ENCODE data around the gene OCA2. TPM values are rescaled to one million over a fixed set of nuclear protein-coding genes. Genes with fewer than 3 reads are reported as not detected.

Gene OCA2
- total RNA-seq, 1 experiment from 2014 or later = 0.13 TPM

DNA sequence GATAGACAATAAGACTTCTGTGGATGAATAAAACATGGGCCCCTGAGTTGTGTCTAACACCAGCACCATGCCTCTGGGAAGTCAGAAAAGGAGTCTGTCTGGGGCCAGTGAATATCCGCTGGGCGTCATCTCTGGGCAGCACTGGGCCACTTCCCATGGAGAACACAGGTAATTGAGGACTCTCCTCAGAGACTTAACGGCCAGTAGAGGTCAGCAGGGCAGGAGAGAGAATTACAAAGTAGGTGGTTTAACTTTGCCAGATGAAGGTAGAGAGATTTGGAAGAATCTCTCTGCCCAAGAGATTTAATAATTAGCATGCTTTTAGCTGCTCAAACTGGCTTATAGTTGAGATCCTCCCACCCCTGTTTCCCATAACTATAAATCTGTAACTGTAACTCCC, 65.7 kb downstream of the OCA2 start:
- BruUV-seq (replicated peaks) = no TSS peak
- ATAC-seq = no peak
- in situ Hi-C loops (cut with HindIII; ENCODE audit: low pct_unique_long_range_greater_than_20kb, low sequenced_read_pairs) (no loop called here), intact Hi-C loops (cut with micrococcal nuclease; ENCODE audit: unreplicated experiment) (no loop called here)
- Histone ChIP-seq H3K36me3 (ENCODE audit: control insufficient read depth, insufficient read depth, low read length) (no peaks in the 10 kb centered on the region), H3K4me3 (ENCODE audit: low read depth in 2 of 2, low read length in 2 of 2) (no peak overlapping the region), H3K9me3 (ENCODE audit: control insufficient read depth, insufficient read depth, low read depth, low read length) (no peaks in the 10 kb centered on the region), H3K27ac (ENCODE audit: low read length) (no peak overlapping the region), H3K27me3 (ENCODE audit: control insufficient read depth, insufficient read depth, low read length) (no peaks in the 10 kb centered on the region), H3K4me1 (ENCODE audit: control insufficient read depth, insufficient read depth, low read length) (no peaks in the 10 kb centered on the region)
- DNase-seq (ENCODE audit: low read depth, low spot score) = no peak
- ChIA-PET POLR2A (no interaction called here), CTCF (no interaction called here)
- TF ChIP-seq, protein P1, sequence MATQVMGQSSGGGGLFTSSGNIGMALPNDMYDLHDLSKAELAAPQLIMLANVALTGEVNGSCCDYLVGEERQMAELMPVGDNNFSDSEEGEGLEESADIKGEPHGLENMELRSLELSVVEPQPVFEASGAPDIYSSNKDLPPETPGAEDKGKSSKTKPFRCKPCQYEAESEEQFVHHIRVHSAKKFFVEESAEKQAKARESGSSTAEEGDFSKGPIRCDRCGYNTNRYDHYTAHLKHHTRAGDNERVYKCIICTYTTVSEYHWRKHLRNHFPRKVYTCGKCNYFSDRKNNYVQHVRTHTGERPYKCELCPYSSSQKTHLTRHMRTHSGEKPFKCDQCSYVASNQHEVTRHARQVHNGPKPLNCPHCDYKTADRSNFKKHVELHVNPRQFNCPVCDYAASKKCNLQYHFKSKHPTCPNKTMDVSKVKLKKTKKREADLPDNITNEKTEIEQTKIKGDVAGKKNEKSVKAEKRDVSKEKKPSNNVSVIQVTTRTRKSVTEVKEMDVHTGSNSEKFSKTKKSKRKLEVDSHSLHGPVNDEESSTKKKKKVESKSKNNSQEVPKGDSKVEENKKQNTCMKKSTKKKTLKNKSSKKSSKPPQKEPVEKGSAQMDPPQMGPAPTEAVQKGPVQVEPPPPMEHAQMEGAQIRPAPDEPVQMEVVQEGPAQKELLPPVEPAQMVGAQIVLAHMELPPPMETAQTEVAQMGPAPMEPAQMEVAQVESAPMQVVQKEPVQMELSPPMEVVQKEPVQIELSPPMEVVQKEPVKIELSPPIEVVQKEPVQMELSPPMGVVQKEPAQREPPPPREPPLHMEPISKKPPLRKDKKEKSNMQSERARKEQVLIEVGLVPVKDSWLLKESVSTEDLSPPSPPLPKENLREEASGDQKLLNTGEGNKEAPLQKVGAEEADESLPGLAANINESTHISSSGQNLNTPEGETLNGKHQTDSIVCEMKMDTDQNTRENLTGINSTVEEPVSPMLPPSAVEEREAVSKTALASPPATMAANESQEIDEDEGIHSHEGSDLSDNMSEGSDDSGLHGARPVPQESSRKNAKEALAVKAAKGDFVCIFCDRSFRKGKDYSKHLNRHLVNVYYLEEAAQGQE (IDR thresholded peaks at IDR 0.05; ENCODE audit: insufficient read depth in 1 of 2, low read depth in 2 of 2, low read length in 1 of 2) = no peak

DNA sequence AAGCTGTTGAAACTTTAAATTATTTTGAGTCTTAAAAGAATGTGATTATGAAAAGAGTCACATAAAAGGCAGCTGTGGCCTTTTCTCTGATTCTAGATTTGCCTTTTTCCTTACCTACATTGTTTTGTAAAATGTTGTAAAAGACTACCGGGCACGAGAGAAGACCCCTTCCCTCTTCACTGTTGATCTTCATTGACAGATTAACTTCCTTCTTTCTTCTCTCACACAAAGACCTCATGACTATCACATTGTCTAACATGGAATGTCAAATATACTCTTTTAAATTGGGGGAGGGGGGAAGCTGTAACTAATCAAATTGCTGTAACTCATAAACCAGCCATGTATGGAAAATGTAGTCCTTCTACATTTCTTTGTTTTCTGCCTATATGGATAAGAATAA, 68.3 kb downstream of the OCA2 start:
- ATAC-seq = no peak
- Histone ChIP-seq H3K9me3 (ENCODE audit: control insufficient read depth, insufficient read depth, low read depth, low read length) (no peaks in the 10 kb centered on the region), H3K27ac (ENCODE audit: low read length) (no peak overlapping the region), H3K4me3 (ENCODE audit: low read depth in 2 of 2, low read length in 2 of 2) (no peak overlapping the region), H3K27me3 (ENCODE audit: control insufficient read depth, insufficient read depth, low read length) (no peaks in the 10 kb centered on the region), H3K36me3 (ENCODE audit: control insufficient read depth, insufficient read depth, low read length) (no peaks in the 10 kb centered on the region), H3K4me1 (ENCODE audit: control insufficient read depth, insufficient read depth, low read length) (no peaks in the 10 kb centered on the region)
- no TSS peak for BruUV-seq (replicated peaks)
- no peak for TF ChIP-seq SIN3A (IDR thresholded peaks at IDR 0.05; ENCODE audit: borderline replicate concordance, insufficient read depth, low read depth, low read length)
- no peak for TF ChIP-seq TCF7L2 (IDR thresholded peaks at IDR 0.05; ENCODE audit: low read depth, low read length)
- no peak for TF ChIP-seq POLR2AphosphoS5 (IDR thresholded peaks at IDR 0.05; ENCODE audit: low read depth, low read length)
- TF ChIP-seq, protein P1 (IDR thresholded peaks at IDR 0.05; ENCODE audit: insufficient read depth in 1 of 2, low read depth in 2 of 2, low read length in 1 of 2) = no peak
- TF ChIP-seq, protein P2, sequence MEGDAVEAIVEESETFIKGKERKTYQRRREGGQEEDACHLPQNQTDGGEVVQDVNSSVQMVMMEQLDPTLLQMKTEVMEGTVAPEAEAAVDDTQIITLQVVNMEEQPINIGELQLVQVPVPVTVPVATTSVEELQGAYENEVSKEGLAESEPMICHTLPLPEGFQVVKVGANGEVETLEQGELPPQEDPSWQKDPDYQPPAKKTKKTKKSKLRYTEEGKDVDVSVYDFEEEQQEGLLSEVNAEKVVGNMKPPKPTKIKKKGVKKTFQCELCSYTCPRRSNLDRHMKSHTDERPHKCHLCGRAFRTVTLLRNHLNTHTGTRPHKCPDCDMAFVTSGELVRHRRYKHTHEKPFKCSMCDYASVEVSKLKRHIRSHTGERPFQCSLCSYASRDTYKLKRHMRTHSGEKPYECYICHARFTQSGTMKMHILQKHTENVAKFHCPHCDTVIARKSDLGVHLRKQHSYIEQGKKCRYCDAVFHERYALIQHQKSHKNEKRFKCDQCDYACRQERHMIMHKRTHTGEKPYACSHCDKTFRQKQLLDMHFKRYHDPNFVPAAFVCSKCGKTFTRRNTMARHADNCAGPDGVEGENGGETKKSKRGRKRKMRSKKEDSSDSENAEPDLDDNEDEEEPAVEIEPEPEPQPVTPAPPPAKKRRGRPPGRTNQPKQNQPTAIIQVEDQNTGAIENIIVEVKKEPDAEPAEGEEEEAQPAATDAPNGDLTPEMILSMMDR (IDR thresholded peaks at IDR 0.05) = no peak
- in situ Hi-C loops (cut with HindIII; ENCODE audit: low pct_unique_long_range_greater_than_20kb, low sequenced_read_pairs) = no loop called here
- intact Hi-C loops (cut with micrococcal nuclease; ENCODE audit: unreplicated experiment) = no loop called here
- POLR2A ChIA-PET = no interaction called here
- no peak for DNase-seq (ENCODE audit: low read depth, low spot score)
- CTCF ChIA-PET = no interaction called here

Measured in Panc1 (cell line).